Kidney glomerular epithelial cell (primary cell): ENCODE results near the gene DEUP1.
"Not testable (repeated sequence)": the region's sequence is repeated elsewhere in the genome, so short reads cannot be mapped to it uniquely, and the experiment has no call there.

ENCODE experiments used
- DNase-seq: peaks from one replicate; lab custom pipeline; 2025; lab: John Stamatoyannopoulos, UW

Gene DEUP1, protein sequence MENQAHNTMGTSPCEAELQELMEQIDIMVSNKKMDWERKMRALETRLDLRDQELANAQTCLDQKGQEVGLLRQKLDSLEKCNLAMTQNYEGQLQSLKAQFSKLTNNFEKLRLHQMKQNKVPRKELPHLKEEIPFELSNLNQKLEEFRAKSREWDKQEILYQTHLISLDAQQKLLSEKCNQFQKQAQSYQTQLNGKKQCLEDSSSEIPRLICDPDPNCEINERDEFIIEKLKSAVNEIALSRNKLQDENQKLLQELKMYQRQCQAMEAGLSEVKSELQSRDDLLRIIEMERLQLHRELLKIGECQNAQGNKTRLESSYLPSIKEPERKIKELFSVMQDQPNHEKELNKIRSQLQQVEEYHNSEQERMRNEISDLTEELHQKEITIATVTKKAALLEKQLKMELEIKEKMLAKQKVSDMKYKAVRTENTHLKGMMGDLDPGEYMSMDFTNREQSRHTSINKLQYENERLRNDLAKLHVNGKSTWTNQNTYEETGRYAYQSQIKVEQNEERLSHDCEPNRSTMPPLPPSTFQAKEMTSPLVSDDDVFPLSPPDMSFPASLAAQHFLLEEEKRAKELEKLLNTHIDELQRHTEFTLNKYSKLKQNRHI

DNA sequence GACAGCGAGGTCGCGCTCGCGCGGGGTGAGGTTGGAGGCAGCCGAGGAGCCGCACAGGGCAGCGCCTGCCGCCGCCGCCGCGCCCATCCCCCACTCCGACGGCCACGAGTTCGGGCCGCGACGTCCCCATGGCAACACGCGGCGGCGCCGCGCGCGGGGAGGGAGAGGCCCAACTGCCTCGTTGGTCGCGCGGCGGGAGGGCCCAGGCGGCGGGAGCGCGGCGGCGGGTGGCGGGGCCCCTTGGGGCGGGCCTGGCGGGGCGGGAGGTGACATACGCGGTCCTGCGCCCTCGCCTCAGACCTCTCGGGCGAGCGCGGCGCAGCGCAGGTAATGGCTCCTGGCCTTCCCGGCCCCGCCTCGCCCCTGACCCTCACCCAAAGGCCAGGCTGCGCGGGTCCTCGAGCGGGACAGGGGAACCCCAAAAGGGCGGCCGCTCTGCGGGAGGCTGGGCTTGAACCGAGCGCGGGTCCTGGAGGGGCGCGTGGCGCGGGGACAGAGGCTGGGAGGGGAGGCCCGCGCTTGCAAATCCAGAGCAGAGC, at the start of gene DEUP1:
DEUP1 (plus strand) TSS at position 297 of the 539 bp plus-strand sequence. CDS start 1,518 bp downstream, outside the sequence.
- no peak for DNase-seq

DNA sequence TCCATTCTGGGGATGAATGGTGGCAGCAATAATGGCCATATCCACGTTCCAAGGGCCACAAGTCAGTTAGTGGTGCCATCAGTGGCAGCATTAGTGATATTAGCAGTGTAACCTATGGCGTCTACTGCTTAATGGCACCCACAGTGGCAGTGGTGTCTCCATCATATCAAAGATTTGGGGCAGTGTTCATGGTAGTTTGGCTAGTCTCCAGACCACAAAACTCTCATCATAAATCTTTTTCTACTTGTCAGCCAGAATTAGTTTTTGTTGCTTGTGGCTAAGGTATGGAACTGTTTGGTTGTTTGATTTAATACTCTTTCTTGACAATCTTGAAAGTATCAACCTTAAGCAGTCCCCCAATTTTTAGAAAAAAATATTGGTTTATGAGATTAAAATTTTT, 45.1 kb upstream of the DEUP1 start:
- no peak for DNase-seq

DNA sequence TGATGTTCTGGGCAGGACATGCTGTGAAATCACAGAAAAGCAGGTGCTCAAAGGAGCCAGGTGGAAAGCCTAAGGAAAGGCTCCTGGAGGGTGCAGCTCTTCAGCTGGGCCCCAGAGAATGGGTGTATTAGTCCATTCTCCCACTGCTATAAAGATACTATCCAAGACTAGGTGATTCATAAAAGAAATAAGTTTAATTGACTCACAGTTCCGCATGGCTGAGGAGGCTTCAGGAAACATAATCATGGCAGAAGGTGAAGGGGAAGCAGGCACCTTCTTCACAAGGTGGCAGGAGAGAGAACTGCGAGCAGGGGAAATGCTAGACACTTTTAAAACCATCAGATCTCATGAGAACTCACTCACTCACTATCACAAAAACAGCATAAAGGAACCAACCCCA, 43.1 kb upstream of the DEUP1 start:
- peak; percentile 83 for DNase-seq

DNA sequence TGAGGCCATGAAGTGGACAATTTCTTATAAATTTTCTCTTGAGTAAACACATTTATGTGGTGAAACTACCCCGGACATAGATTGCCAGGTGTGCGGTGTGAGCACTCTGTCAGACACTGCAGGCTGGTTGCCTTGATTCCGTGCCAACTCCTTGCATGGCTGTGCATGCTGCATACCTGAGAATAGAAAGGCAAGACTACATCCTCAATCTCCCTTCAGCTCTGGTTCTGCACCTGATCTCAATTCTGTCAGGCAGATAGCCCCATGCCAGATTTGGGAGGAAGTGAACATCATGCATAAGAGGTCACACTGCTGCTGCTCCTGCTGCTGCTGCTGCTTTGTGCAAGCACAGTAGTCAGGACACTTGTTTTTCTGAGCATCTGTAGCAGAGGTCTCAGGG, 42.5 kb upstream of the DEUP1 start:
- DNase-seq: no peak

DNA sequence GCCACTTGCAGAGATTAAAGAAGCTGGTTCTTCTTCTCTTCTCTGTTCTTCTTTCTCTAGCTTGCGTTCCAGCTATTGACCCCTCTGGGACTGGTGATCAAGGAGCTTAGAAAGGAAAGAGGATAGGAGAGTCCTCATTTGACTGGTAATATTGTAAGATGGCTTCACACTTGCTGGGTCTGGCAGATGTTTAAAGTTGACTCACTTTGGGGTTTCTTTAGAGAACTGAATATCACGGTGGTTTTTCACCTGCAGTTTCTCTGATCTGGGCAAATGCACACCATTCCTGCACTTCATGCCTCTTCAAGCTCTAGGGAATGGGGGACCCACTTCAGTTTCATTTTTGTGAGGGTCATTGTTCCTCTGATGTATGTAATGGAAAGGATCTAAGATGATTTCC, 41.8 kb upstream of the DEUP1 start:
- DNase-seq: no peak

DNA sequence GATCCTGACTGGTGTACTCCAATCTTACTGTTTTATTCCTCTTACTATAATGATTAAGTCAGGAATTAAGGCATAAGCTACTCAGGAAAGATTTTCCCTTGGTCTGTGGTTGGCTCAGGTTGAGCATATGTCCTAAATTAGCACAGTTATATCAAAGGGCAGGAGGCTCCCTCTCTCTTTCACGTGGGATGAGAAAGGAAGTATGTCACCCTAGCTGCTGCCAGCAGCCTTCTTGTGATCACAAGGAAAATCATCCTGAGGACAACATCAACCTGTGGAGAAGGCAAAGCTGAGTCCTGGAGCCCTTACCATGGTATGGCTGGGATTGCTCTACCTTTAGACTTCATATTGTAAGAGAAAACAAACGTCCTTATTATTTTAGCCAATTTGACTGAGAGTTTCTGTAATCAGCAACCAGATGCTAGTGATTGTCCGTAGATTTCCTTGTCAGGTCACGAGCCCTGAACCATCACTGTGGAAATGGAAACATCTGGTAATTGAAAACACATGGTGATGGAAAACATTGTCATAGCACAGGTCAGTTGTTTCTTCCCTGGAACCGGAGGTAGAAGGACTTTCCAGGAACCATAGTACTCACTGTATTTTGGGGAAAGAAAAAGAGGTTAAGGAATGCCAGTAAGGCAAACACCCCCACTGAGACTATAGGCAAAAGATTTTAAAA, 40.6 kb upstream of the DEUP1 start:
- no peak for DNase-seq

DNA sequence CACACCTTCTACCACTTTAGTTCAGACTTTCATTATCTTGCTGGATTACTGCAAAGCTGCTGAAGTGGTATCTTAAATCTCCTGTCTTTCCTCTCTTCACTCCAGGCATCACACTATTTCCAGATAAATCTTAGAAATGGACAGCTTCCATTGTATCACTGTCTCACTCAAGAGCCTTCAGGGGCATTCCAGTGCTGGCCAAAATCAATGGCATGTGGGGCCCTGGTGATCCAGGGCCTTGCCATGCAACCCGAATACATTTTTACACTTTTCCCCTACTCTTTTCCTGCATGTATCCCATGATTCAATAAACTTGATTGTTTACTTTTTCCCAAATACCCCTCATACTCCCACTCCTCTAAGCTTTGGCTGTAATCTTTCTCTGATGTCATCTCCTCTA, 39.4 kb upstream of the DEUP1 start:
- no peak for DNase-seq

DNA sequence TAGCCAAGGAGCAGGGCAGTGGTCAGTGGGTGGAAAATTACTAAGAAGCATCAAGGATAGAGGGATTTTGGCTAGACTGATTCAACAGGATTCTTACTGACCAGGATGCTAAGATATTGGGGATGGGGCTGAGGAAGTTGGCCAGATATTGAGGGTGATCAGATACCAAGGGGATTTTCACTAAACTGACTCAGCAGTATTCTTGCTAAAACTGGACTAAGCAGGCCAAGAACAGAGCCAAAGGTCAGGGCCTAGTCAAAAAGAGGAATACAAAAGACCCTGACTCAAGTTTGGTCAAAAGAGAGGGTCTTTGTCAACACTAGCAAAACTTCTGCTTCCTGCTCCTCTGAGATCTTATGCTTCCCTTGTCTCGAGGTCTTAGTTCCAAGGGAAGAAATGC, 38.6 kb upstream of the DEUP1 start:
- no peak for DNase-seq

DNA sequence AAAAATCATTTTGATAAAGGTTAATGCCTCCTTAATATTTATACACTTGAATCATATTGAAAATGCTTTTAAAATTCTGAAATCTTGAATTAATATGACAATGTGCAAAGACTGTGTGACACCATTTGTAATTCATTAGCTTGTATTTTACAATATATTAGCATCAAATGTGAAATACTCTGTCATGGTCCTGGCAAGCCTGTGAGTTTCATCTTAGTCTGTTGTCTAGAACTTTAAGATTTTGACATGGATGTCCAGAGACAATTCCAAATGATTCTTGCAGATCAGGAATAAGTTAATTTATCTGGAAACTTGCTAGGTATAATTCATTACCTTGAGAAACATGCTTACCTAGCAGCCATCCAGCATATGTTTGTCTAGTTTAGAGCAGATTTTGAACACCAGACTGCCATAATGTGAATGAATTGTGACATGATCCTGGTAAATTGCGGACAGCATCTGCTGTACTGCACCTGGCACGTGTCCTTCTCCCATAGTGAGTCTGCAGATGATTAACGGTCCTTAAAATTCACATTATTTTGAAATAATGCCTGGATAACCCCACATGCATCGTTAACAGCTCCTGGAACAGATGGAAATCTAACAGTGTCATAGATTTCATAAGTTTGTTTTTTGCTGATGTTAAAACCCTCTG, 34.5 kb upstream of the DEUP1 start:
- DNase-seq: no peak

DNA sequence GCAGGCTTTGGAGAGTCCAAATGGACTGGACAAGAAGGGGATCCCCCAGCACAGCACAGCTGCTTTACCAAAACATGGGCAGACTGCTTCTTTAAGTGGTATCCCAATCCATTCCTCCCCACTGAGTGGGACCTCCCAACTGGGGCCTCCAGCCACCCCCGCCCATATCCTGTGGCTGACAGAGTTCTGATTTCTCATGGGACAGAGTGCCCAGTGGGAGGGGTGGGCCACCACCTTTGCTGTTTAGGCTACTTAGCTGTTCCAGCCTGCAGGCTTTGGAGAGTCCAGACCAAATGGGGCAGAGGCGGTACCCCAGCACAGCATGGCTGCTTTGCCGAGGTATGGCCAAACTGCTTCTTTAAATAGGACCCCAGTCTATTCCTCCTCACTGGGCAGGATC, 26.9 kb upstream of the DEUP1 start:
- DNase-seq: no peak

DNA sequence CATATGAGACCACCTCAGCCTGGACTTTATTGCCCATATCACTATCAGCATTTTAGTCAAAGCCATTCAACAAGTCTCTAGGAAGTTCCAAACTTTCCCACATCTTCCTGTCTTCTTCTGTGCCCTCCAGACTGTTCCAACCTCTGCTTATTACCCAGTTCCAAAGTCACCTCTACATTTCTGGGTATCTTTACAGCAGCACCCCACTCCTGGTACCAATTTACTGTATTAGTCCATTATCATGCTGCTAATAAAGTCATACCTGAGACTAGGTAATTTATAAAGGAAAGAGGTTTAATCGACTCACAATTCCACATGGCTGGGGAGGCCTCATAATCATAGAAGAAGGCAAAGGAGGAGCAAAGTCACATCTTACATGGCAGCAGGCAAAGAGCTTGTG, 16.1 kb upstream of the DEUP1 start:
- DNase-seq: not testable (repeated sequence)

DNA sequence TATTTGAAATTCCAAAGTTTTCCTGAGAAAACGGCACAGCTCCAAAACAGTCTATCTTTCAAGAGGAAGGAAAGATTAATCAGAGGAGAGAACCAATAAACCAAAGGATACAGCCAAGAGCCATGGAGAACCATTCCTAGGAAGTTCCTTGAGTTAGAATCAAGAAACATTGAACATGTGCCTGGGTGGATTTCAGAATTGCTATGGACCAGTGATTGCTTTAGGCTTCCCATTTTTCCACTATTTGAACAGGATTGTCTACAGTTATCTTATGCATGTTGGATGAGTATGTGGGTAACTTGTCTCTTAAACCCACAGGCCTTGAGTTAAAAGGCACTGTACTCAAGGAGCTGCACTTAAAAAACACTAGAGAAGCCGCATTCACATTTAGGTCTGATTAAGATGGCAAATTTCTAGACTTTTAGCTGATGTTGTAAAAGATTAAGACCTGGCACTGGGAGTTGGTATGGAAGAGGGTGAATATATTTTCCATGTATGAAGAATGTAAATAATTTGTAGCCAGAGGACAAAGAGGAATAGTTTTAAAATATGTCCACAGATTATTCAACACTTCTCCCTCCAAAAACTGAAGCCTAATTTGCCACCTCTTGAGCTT, 11.2 kb upstream of the DEUP1 start:
- no peak for DNase-seq

DNA sequence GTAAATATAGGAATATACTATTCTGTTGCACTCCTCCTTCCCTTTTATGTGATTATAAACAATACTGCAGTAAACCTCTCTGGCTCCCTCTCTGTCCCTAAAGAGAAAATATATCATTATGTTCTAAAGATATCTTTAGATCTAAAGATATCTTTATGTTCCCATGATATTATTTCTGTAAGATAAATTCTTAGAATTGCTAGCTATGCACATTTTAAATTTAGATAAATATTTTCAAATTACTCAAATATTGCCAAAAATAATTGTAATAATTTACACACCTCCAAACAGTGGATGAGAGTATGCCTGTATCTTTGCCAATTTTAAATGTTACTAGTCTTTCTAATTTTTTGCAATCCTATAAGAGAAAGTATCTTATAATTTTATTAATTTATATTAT, 10.3 kb upstream of the DEUP1 start:
- no peak for DNase-seq

DNA sequence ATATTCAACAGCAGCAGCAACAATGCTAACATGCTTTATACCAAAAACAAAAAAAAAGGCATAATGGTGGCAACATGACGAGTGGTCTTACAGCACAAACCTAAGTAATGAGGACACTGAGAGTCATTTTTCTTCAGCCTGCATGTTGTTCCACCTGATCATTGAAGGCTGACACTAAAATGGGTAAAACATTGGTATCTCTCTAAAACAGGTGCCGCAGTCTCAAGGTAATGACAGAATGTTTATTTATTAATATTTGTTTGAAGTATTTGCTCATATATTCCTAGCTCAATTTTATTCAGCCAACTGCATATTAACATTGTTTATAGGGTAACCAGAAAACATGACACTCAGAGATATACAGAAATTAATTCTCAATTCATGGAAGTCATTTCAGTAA, 8.3 kb upstream of the DEUP1 start:
- no peak for DNase-seq

DNA sequence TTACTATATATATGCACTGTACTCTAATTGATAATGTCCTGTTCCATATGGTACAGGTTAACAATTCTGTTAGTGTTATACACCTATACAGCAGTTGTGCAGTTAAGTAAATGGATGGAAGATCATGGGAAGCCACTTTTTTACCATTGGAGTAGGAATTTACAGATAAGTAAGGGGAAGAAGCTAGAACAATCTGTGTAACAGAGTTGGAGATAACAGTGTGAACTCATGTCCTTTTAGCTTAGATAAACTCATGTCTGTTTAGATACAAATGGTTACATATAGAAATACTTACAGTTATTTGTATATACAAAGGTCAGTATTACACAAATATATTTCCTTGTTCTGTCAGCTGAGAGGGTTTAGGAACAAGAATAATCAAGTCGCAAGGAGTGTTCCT, 6.8 kb upstream of the DEUP1 start:
- no peak for DNase-seq

DNA sequence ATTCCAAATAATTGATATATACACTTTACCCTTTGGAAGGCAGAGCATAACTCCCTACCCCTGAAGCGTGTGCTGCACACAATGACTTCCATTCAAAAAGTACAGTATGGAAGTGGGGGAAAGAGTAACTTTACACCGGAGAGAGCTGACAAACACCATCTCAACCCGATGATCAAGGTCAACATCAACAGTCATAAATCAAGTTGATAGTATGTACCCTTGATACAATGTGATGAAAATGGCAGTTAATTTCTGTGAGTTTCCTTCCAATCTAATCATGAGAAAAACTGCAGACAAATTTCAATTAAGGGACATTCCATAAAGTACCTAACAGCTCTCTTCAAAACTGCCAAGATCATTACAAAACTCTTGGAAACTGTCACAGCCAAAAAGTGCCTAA, 6.0 kb upstream of the DEUP1 start:
- DNase-seq: no peak

DNA sequence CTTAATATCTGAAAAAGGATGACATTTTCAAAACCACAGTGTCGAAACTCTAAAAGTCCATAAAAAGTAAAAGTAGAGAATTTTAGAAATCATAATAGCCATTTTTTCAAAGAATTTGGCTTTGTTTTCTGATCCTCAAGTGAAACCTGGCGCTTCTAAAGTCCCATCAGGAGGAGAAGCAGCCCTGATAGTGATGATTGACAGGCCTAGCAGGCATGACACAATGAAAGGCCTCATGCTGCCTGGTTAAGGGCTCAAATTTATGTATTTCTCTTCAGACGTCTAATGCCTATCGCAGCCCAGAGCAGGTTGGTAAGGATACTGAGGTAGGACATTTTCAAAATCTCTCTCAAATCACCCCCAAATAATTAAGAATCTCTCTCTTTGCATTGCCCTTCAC, 3.9 kb upstream of the DEUP1 start:
- DNase-seq: no peak

DNA sequence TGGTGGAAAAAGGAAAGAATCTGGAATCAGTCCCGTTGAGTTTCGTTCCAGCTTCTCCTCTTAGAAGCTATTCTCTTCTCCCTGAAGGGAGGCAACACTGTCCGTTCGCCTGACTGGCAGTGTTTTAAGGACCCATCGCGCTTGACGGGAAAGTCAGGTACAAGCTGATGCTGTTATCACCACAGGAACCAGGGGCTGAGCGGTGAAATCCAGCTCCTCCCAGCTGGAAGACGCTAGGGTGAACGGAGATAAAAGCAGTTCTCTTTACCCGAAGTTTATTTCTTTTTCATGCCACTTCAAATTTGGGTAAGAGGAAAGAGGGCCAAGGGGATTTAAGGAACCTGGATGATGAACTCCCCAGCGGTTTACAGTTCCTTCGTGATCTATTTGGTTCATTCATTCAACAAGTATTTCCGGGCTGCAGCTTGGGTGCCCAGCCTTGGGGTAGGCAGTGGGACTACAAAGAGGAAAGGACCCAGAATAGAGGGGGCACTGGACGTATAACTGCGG, 551 bp upstream of the DEUP1 start:
- no peak for DNase-seq

DNA sequence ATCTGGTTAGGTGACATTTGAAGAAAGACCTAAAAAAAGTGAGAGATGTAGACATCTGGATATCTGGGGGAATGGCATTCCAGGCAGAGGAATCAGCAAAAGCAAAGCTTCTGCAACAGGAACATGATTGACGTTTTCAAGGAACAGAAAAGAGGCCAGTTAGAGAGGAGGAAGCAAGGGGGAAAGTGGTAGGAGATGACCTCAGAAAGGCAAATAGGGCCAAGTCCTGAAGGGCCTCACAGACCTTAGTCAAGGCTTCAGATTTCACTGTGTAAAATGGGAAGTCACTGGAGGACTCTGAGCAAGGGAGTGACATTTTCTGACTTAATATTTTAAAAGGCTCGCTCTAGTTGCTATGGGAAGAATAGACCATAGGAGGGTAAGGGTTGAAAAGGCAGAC, 9.7 kb downstream of the DEUP1 start:
- DNase-seq: no peak

DNA sequence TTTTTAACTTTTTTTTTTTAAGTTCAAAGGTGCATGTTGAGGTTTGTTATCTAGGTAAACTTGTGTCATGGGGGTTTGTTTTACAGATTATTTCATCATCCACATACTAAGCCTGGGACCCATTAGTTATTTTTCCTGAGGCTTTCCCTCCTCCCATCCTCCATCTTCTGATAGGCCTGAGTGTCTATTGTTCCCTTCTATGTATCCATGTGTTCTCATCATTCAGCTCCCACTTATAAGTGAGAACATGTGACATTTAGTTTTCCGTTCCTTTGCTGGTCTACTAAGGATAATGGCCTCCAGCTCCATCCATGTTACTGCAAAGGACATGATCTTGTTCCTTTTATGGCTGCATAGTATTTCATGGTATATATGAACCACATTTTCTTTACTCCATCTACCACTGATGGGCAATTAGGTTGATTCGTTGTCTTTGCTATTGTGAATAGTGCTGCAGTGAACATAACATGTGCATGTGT, 14.4 kb downstream of the DEUP1 start:
- DNase-seq: no peak

DNA sequence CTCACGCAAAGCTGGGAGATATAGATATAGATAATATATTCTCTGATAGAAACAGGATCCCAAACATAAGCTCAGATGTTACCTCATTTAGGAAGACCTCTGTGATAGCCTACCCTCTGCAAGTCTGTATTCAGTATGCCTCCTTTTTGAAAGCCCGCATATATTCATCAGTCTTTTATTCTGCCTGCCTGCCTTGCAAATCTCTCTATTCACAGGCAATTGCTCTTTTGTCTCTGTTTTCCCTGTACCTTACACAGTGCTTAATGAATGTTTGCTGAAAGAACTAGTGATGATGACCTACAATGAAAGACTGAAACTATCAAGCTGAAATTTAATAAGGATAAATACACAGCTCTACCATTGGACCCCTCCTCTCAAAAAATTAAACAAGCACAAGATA, 18.4 kb downstream of the DEUP1 start:
- no peak for DNase-seq

DNA sequence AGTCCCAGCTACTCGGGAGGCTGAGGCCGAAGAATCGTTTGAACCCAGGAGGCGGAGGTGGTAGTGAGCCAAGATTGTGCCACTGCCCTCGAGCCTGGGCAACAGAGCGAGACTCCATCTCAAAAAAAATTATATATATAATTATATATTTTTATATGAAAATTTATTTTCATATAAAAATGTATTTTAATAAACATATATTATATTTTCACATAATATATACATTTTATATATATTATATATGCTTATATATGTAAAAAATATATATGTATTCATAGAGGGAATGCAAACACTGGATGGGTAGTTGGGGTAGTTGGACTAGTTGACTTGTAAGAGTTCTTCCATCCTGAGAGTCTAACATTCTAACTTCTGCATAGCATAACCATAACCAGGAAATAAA, 20.3 kb downstream of the DEUP1 start:
- DNase-seq: no peak
